ENCODE data around the gene PTPRN2.

GRCh38 chr7:157641866-157642265 lies 945.8 kb downstream of the PTPRN2 start:
- TF ChIP-seq POLR2AphosphoS5 (IDR thresholded peaks at IDR 0.05) = no peak
- no peak for TF ChIP-seq EP300 (IDR thresholded peaks at IDR 0.05)
- TF ChIP-seq, protein P1, sequence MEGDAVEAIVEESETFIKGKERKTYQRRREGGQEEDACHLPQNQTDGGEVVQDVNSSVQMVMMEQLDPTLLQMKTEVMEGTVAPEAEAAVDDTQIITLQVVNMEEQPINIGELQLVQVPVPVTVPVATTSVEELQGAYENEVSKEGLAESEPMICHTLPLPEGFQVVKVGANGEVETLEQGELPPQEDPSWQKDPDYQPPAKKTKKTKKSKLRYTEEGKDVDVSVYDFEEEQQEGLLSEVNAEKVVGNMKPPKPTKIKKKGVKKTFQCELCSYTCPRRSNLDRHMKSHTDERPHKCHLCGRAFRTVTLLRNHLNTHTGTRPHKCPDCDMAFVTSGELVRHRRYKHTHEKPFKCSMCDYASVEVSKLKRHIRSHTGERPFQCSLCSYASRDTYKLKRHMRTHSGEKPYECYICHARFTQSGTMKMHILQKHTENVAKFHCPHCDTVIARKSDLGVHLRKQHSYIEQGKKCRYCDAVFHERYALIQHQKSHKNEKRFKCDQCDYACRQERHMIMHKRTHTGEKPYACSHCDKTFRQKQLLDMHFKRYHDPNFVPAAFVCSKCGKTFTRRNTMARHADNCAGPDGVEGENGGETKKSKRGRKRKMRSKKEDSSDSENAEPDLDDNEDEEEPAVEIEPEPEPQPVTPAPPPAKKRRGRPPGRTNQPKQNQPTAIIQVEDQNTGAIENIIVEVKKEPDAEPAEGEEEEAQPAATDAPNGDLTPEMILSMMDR (IDR thresholded peaks at IDR 0.05) = no peak
- no peak for TF ChIP-seq POLR2A (IDR thresholded peaks at IDR 0.05)
